B cell (primary cell): Measurements from ENCODE around the gene EFEMP1. TPM values are rescaled to one million over a fixed set of nuclear protein-coding genes. Genes with fewer than 3 reads are reported as not detected.

Experiments
- ATAC-seq: fragments of 200-7000 bp; cut with Tn5 transposase; one replicate; pipeline ENCODE4 v1.10.0; 2021; ENCODE audit warnings: low read depth, mild to moderate bottlenecking, moderate number of reproducible peaks, moderate library complexity
- CTCF ChIA-PET: fragments of 350-600 bp; sonication (Branson Sonifier 250); formaldehyde crosslinking; loops from one replicate; lab custom pipeline; 2021; ENCODE audit warnings: antibody characterized with exemption, inconsistent platforms; lab: Charles Lee
- POLR2A ChIA-PET: fragments of 350-600 bp; sonication (Branson Sonifier 250); formaldehyde crosslinking; loops from one replicate; lab custom pipeline; 2021; ENCODE audit warnings: antibody characterized with exemption; lab: Charles Lee
- DNase-seq: peaks from one replicate; pipeline ENCODE4 v3.0.0; 2013
- H2AFZ ChIP-seq: 2 replicates; pipeline ENCODE4 v1.6.1; 2012; ENCODE audit warnings: mild to moderate bottlenecking, low read depth, low read length; ENCODE audit not compliant: insufficient read depth, poor library complexity, severe bottlenecking
- H3K27ac ChIP-seq, 2 donors: 1 replicate in 1 of 2; 2 replicates in 1 of 2; pipeline ENCODE4 v1.5.1; 2012 to 2013; ENCODE audit warnings: low read length in 2 of 2, mild to moderate bottlenecking in 2 of 2, moderate library complexity in 1 of 2
- H3K27me3 ChIP-seq, 4 experiments: fragments of 200-600 bp in 1 of 4; sonication (generic) in 1 of 4; replicated peaks in 1 of 4; 1 replicate in 2 of 4; 2 replicates in 2 of 4; pipeline versions ENCODE4 v1.6.1 to v1.7.0; 2013 to 2016; ENCODE audit warnings: low read length in 3 of 4, mild to moderate bottlenecking in 2 of 4, mixed read lengths in 1 of 4, moderate library complexity in 1 of 4; ENCODE audit not compliant: insufficient read depth in 4 of 4, control insufficient read depth in 3 of 4; ENCODE audit errors: control extremely low read depth in 1 of 4
- H3K36me3 ChIP-seq, 2 experiments: replicated peaks in 1 of 2; 1 replicate in 1 of 2; 2 replicates in 1 of 2; pipeline versions ENCODE4 v1.6.1 to v1.7.1; 2013; ENCODE audit warnings: low read length in 1 of 2; ENCODE audit not compliant: insufficient read depth in 2 of 2, control insufficient read depth in 1 of 2; ENCODE audit errors: control extremely low read depth in 1 of 2, extremely low read depth in 1 of 2
- H3K4me1 ChIP-seq, 2 donors: fragments of 200-600 bp in 1 of 2; sonication (generic) in 1 of 2; 1 replicate in 1 of 2; 2 replicates in 1 of 2; pipeline versions ENCODE4 v1.5.1 to v1.6.1; 2013 to 2017; ENCODE audit warnings: low read length in 2 of 2; ENCODE audit not compliant: control insufficient read depth in 2 of 2, insufficient read depth in 2 of 2
- H3K4me2 ChIP-seq: replicated peaks from 2 replicates; pipeline ENCODE3; 2012; ENCODE audit warnings: mild to moderate bottlenecking, low read depth, low read length; ENCODE audit not compliant: poor library complexity, severe bottlenecking
- H3K4me3 ChIP-seq, 5 experiments: fragments of 200-600 bp in 1 of 5; sonication (generic) in 1 of 5; 1 replicate in 3 of 5; 2 replicates in 2 of 5; pipeline versions ENCODE4 v1.5.1 to v1.7.0; 2011 to 2016; ENCODE audit warnings: low read length in 4 of 5, mild to moderate bottlenecking in 4 of 5, low read depth in 2 of 5, control low read depth in 1 of 5, moderate library complexity in 1 of 5; ENCODE audit not compliant: insufficient read depth in 1 of 5; ENCODE audit errors: control extremely low read depth in 1 of 5, extremely low read depth in 1 of 5
- H3K79me2 ChIP-seq: fragments of 200-600 bp; sonication (generic); one replicate; pipeline ENCODE4 v1.6.0; 2016; ENCODE audit warnings: low read length; ENCODE audit not compliant: control insufficient read depth, insufficient read depth
- H3K9ac ChIP-seq: fragments of 200-600 bp; sonication (generic); 2 replicates; pipeline ENCODE4 v1.6.1; 2017; ENCODE audit warnings: mild to moderate bottlenecking, low read length, moderate library complexity
- H3K9me3 ChIP-seq, 3 donors: one replicate each; pipeline versions ENCODE4 v1.6.1 to v1.7.1; 2013; ENCODE audit warnings: low read length in 2 of 3; ENCODE audit not compliant: control insufficient read depth in 2 of 3, insufficient read depth in 1 of 3; ENCODE audit errors: control extremely low read depth in 1 of 3
- H4K20me1 ChIP-seq: 2 replicates; pipeline ENCODE4 v1.6.0; 2012; ENCODE audit warnings: mild to moderate bottlenecking, low read length; ENCODE audit not compliant: insufficient read depth, control insufficient read depth, poor library complexity, severe bottlenecking
- H3K27ac Mint-ChIP-seq: one replicate; pipeline ENCODE4 v1.8.0; 2021; ENCODE audit warnings: mixed read lengths
- H3K27me3 Mint-ChIP-seq: one replicate; pipeline ENCODE4 v1.8.0; 2021; ENCODE audit warnings: mixed read lengths
- H3K4me1 Mint-ChIP-seq: one replicate; pipeline ENCODE4 v1.8.0; 2021; ENCODE audit warnings: mixed read lengths
- H3K4me3 Mint-ChIP-seq: one replicate; pipeline ENCODE4 v1.8.0; 2021; ENCODE audit warnings: mixed read lengths
- H3K9me3 Mint-ChIP-seq: one replicate; pipeline ENCODE4 v1.8.0; 2022; ENCODE audit warnings: mixed read lengths; ENCODE audit not compliant: insufficient read depth
- EZH2 ChIP-seq: IDR thresholded peaks from 2 replicates; pipeline ENCODE4 v1.6.1; 2012; ENCODE audit warnings: borderline replicate concordance, low read depth, mild to moderate bottlenecking, moderate library complexity, low read length; ENCODE audit not compliant: insufficient read depth, poor library complexity, severe bottlenecking
- WGBS: methylation state at CpG from one replicate; pipeline ENCODE4 v1.1.5; 2013; ENCODE audit warnings: missing lambda C conversion rate; ENCODE audit not compliant: insufficient coverage; 5-methylcytosine and 5-hydroxymethylcytosine counted together
- intact Hi-C: fragments of 100-400 bp; cut with micrococcal nuclease; formaldehyde crosslinking; loops from one replicate; pipeline ENCODE4 v1.10.0; 2022
- polyA plus RNA-seq: library from polyadenylated mRNA; depleted of rRNA; stranded (reverse); fragments of >200 nt; gene quantifications from 2 replicates; pipeline ENCODE4 v1.2.3, GENCODE V29; 2012
- total RNA-seq, 2 donors: library from RNA; stranded (reverse); fragments of 120-200 nt in 1 of 2; gene quantifications; 1 replicate in 1 of 2; 2 replicates in 1 of 2; pipeline versions ENCODE4 v1.2.3 to v1.2.4, GENCODE V29; 2013 to 2022
- TF ChIP-seq, protein P1 (sequence below): fragments of 200-600 bp; IDR thresholded peaks from one replicate; pipeline ENCODE4 v1.8.0; 2022; ENCODE audit warnings: antibody characterized with exemption, mild to moderate bottlenecking

Gene EFEMP1
- total and polyA plus RNA-seq, 2 donors (not counting 1 experiment from before 2014, with no cell fraction given) = not detected

DNA sequence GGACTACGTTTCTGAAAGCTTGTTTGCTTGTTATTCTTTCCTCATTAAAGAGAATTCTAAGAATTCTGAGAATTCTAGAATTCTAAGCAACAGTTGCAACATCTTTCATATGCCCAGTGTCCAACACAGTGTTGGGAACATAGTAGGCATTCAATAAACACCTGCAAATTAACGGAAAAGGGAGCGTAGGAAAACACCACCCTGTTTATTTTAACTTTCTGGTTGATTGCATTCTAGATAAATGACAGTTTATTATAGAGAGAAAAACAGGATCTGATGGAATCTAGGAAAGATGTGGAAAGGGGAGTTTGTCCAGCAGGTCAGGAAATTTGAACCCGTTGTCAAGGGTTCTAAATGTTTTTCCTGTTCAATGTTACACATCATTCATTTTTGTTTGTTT, 24.2 kb upstream of the EFEMP1 start:
- DNase-seq (no peak), ATAC-seq (no peak)
- no peak overlapping the region for H3K4me2 ChIP-seq

DNA sequence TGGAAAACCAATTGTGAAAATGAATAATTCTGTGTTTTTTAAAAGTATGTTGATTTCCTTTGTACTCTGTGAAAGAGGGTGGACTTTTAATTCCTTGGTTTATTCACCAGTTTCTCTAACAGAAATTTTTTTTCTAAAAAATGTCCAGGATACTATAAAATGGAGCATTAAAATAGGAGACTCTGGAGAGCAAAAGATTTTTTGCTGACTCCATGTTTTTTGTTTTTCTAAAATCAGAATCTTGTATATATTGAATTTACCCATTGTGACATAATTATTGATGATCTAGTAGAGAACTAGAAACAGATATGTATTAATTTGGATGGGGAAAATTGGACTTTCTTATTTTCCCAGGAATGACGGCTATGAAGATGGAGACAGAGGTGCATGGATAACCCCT, 23.2 kb upstream of the EFEMP1 start:
- POLR2A ChIA-PET = no interaction called here
- H3K79me2 ChIP-seq = no peaks in the 10 kb centered on the region
- H4K20me1 ChIP-seq = no peaks in the 10 kb centered on the region
- no peaks in the 10 kb centered on the region for H3K9me3 Mint-ChIP-seq
- WGBS = no CpG with 5 or more reads among the region's 1 CpG
- no peak for DNase-seq
- H3K27ac Mint-ChIP-seq = no peak overlapping the region
- H3K4me3 Mint-ChIP-seq = no peak overlapping the region
- H3K4me2 ChIP-seq = no peak overlapping the region
- no peak for ATAC-seq
- H3K27me3 Mint-ChIP-seq = peaks cover 26% of the 10 kb centered on the region
- no peaks in the 10 kb centered on the region for H3K4me1 ChIP-seq
- H2AFZ ChIP-seq = no peak overlapping the region
- no peaks in the 10 kb centered on the region for H3K9me3 ChIP-seq
- no peaks in the 10 kb centered on the region for H3K27me3 ChIP-seq
- CTCF ChIA-PET = no interaction called here
- no peaks in the 10 kb centered on the region for H3K4me1 Mint-ChIP-seq
- no peaks in the 10 kb centered on the region for H3K36me3 ChIP-seq
- no peak overlapping the region for H3K27ac ChIP-seq
- TF ChIP-seq, protein P1, sequence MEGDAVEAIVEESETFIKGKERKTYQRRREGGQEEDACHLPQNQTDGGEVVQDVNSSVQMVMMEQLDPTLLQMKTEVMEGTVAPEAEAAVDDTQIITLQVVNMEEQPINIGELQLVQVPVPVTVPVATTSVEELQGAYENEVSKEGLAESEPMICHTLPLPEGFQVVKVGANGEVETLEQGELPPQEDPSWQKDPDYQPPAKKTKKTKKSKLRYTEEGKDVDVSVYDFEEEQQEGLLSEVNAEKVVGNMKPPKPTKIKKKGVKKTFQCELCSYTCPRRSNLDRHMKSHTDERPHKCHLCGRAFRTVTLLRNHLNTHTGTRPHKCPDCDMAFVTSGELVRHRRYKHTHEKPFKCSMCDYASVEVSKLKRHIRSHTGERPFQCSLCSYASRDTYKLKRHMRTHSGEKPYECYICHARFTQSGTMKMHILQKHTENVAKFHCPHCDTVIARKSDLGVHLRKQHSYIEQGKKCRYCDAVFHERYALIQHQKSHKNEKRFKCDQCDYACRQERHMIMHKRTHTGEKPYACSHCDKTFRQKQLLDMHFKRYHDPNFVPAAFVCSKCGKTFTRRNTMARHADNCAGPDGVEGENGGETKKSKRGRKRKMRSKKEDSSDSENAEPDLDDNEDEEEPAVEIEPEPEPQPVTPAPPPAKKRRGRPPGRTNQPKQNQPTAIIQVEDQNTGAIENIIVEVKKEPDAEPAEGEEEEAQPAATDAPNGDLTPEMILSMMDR = no peak
- no peak for TF ChIP-seq EZH2
- intact Hi-C loops = no loop called here
- H3K4me3 ChIP-seq = no peak overlapping the region
- no peak overlapping the region for H3K9ac ChIP-seq

More for the DNA sequence above, 24.2 kb upstream of the EFEMP1 start:
- H3K4me3 Mint-ChIP-seq = no peak overlapping the region
- H3K4me3 ChIP-seq = no peak overlapping the region
- no peaks in the 10 kb centered on the region for H3K79me2 ChIP-seq
- no peaks in the 10 kb centered on the region for H3K27me3 ChIP-seq
- no peak overlapping the region for H3K27ac ChIP-seq
- TF ChIP-seq, protein P1 = no peak
- no peak for TF ChIP-seq EZH2
- CTCF ChIA-PET = no interaction called here
- intact Hi-C loops = no loop called here
- no peaks in the 10 kb centered on the region for H4K20me1 ChIP-seq
- no peaks in the 10 kb centered on the region for H3K4me1 ChIP-seq
- POLR2A ChIA-PET = no interaction called here
- no peaks in the 10 kb centered on the region for H3K9me3 Mint-ChIP-seq
- no peaks in the 10 kb centered on the region for H3K36me3 ChIP-seq
- H3K9ac ChIP-seq = no peak overlapping the region
- peaks cover 36% of the 10 kb centered on the region for H3K27me3 Mint-ChIP-seq
- no peak overlapping the region for H2AFZ ChIP-seq
- H3K27ac Mint-ChIP-seq = no peak overlapping the region
- no CpG with 5 or more reads among the region's 4 CpGs for WGBS
- no peaks in the 10 kb centered on the region for H3K9me3 ChIP-seq
- no peaks in the 10 kb centered on the region for H3K4me1 Mint-ChIP-seq
